NCI-H345 treated with DMSO at 0.1 percent for 48 hours (cell line): Measurements from ENCODE around the gene DYNC1I2.

ENCODE experiments used
- DNase-seq: peaks from one replicate; lab custom pipeline; 2025; ENCODE audit not compliant: unreplicated experiment; lab: John Stamatoyannopoulos, UW

Gene DYNC1I2

GRCh38 chr2:171687287-171688128 lies at the start of gene DYNC1I2:
Gene DYNC1I2 (plus strand): TSS chr2:171687469. CDS start chr2:171690156, 2,687 bp downstream.
- peak; percentile 91 for DNase-seq

- DNase-seq: no peak
Measured at GRCh38 chr2:171651667-171652415, 35.4 kb upstream of the DYNC1I2 start.

GRCh38 chr2:171652416-171652785 lies 34.9 kb upstream of the DYNC1I2 start:
- DNase-seq: no peak

- DNase-seq: no peak
Measured at GRCh38 chr2:171655586-171655985, 31.7 kb upstream of the DYNC1I2 start.

GRCh38 chr2:171667041-171667440 lies 20.2 kb upstream of the DYNC1I2 start:
- DNase-seq: no peak

GRCh38 chr2:171668183-171668582 lies 19.1 kb upstream of the DYNC1I2 start:
- no peak for DNase-seq

GRCh38 chr2:171669121-171669520 lies 18.1 kb upstream of the DYNC1I2 start:
- DNase-seq: no peak

- no peak for DNase-seq
Measured at GRCh38 chr2:171670655-171671054, 16.6 kb upstream of the DYNC1I2 start.

- DNase-seq: no peak
Measured at GRCh38 chr2:171671867-171672266, 15.4 kb upstream of the DYNC1I2 start.

- no peak for DNase-seq
Measured at GRCh38 chr2:171673905-171674304, 13.4 kb upstream of the DYNC1I2 start.

GRCh38 chr2:171675810-171676345 lies 11.4 kb upstream of the DYNC1I2 start:
- DNase-seq: no peak

- DNase-seq: no peak
Measured at GRCh38 chr2:171678619-171679018, 8.7 kb upstream of the DYNC1I2 start.

- no peak for DNase-seq
Measured at GRCh38 chr2:171688129-171688465, 828 bp downstream of the DYNC1I2 start.

GRCh38 chr2:171692331-171692730 lies 5.1 kb downstream of the DYNC1I2 start:
- DNase-seq: no peak

- no peak for DNase-seq
Measured at GRCh38 chr2:171702781-171703556, 15.7 kb downstream of the DYNC1I2 start.

- DNase-seq: no peak
Measured at GRCh38 chr2:171703574-171704347, 16.5 kb downstream of the DYNC1I2 start.

GRCh38 chr2:171706152-171706803 lies 19.0 kb downstream of the DYNC1I2 start:
- no peak for DNase-seq

- no peak for DNase-seq
Measured at GRCh38 chr2:171707752-171708151, 20.5 kb downstream of the DYNC1I2 start.

- DNase-seq: no peak
Measured at GRCh38 chr2:171709011-171709685, 21.9 kb downstream of the DYNC1I2 start.
